Fibroblast of skin of back (primary cell): ENCODE results near the gene LNP1.
A peak's percentile ranks its signal among the peaks of the same experiment; 100 is the strongest.

Experiments
- DNase-seq: peaks from one replicate; pipeline ENCODE4 v3.0.0-alpha.2; 2013

Gene LNP1

GRCh38 chr3:100399341-100400071 is 1.8 kb upstream of the LNP1 start:
- DNase-seq = no peak

- DNase-seq = peak; percentile 34
These were observed 940 bp upstream of the LNP1 start for GRCh38 chr3:100400419-100400779.

- peak; percentile 54 for DNase-seq
These were observed 319 bp downstream of the LNP1 start for GRCh38 chr3:100401674-100402041.

GRCh38 chr3:100402256-100402655 is 917 bp downstream of the LNP1 start:
- peak; percentile 65 for DNase-seq

GRCh38 chr3:100402891-100403290 is 1.6 kb downstream of the LNP1 start:
- DNase-seq = no peak

GRCh38 chr3:100403362-100404249 is 2.3 kb downstream of the LNP1 start:
- DNase-seq = no peak

GRCh38 chr3:100404250-100404548 is 2.9 kb downstream of the LNP1 start:
- no peak for DNase-seq

- DNase-seq = no peak
These were observed 5.8 kb downstream of the LNP1 start for GRCh38 chr3:100407164-100407563.

- no peak for DNase-seq
These were observed 6.7 kb downstream of the LNP1 start for GRCh38 chr3:100407977-100408532.

- DNase-seq = no peak
These were observed 10.0 kb downstream of the LNP1 start for GRCh38 chr3:100411091-100411982.

- DNase-seq = no peak
These were observed 11.7 kb downstream of the LNP1 start for GRCh38 chr3:100412912-100413590.

- no peak for DNase-seq
These were observed 12.3 kb downstream of the LNP1 start for GRCh38 chr3:100413613-100414012.

GRCh38 chr3:100416176-100416575 is 14.8 kb downstream of the LNP1 start:
- no peak for DNase-seq

GRCh38 chr3:100416863-100417262 is 15.5 kb downstream of the LNP1 start:
- DNase-seq = no peak

GRCh38 chr3:100419406-100419805 is 18.1 kb downstream of the LNP1 start:
- DNase-seq = no peak

- peak; percentile 19 for DNase-seq
These were observed 19.5 kb downstream of the LNP1 start for GRCh38 chr3:100420885-100421284.

GRCh38 chr3:100423611-100424010 is 22.3 kb downstream of the LNP1 start:
- DNase-seq = no peak

- no peak for DNase-seq
These were observed 22.9 kb downstream of the LNP1 start for GRCh38 chr3:100424261-100424660.

GRCh38 chr3:100425316-100425715 is 24.0 kb downstream of the LNP1 start:
- no peak for DNase-seq

GRCh38 chr3:100426067-100426682 is 24.8 kb downstream of the LNP1 start:
- DNase-seq = no peak

- peak; percentile 15 for DNase-seq
These were observed 26.4 kb downstream of the LNP1 start for GRCh38 chr3:100427699-100428098.
